HG03457 (cell line): Measurements from ENCODE around the gene HSD11B1.

ENCODE experiments used
- ATAC-seq: cut with Tn5 transposase; IDR thresholded peaks from one replicate; pipeline ENCODE4 v1.9.1; 2021; ENCODE audit warnings: moderate number of reproducible peaks; ENCODE audit not compliant: unreplicated experiment

HSD11B1 gene

GRCh38 chr1:209778102-209778501 is 73.5 kb downstream of the HSD11B1 start:
- no peak for ATAC-seq

GRCh38 chr1:209780268-209780667 is 75.6 kb downstream of the HSD11B1 start:
- no peak for ATAC-seq

DNA sequence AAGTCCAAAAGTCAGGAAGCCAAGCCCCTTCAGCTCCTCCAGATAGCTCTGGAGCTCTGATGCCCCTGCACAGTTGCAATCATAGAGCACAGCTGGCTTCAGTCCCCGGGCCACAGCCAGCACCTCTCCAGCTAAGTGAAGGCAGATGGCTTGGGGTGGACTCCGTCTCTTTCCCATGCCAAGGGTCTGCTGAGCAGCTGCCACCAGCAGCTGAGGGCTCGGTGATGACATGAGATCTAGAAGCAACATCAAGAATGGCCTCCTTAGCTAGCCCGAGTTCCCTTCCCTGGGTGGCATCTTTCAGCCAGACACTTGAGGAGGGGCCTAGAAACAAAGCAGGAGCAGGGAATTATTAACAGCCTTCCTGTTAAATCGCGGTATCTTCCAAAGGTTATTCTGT is 78.7 kb downstream of the HSD11B1 start:
- no peak for ATAC-seq
